Liver (tissue), 9 donors: Measurements from ENCODE around the gene MLN. TPM values are rescaled to one million over a fixed set of nuclear protein-coding genes. Genes with fewer than 3 reads are reported as not detected.
A peak's percentile ranks its signal among the peaks of the same experiment; 100 is the strongest.

Experiments used
- DNase-seq: peaks from one replicate; pipeline ENCODE4 v3.0.0-alpha.2; 2017; ENCODE audit warnings: low spot score
- H3K27ac ChIP-seq, 2 donors: one replicate each; pipeline ENCODE4 v1.7.0; 2013; ENCODE audit warnings: inconsistent platforms in 2 of 2, low read length in 2 of 2, control low read depth in 1 of 2, low read depth in 1 of 2, mild to moderate bottlenecking in 1 of 2
- H3K27me3 ChIP-seq, 4 donors: one replicate each; pipeline versions ENCODE4 v1.6.1 to v1.7.0; 2013; ENCODE audit warnings: low read length in 3 of 4, inconsistent platforms in 1 of 4, mild to moderate bottlenecking in 1 of 4, moderate library complexity in 1 of 4; ENCODE audit not compliant: control insufficient read depth in 4 of 4, insufficient read depth in 4 of 4
- H3K36me3 ChIP-seq, 4 donors: one replicate each; pipeline versions ENCODE4 v1.6.1 to v1.7.0; 2013; ENCODE audit warnings: low read length in 3 of 4, mild to moderate bottlenecking in 3 of 4, low read depth in 1 of 4, moderate library complexity in 1 of 4; ENCODE audit not compliant: control insufficient read depth in 4 of 4, insufficient read depth in 3 of 4
- H3K4me1 ChIP-seq, 4 donors: one replicate each; pipeline versions ENCODE4 v1.6.1 to v1.7.0; 2013; ENCODE audit warnings: low read length in 3 of 4, mild to moderate bottlenecking in 3 of 4, moderate library complexity in 1 of 4; ENCODE audit not compliant: control insufficient read depth in 4 of 4, insufficient read depth in 4 of 4
- H3K4me3 ChIP-seq, 3 donors: one replicate each; pipeline versions ENCODE4 v1.6.1 to v1.7.0; 2013; ENCODE audit warnings: low read length in 3 of 3, control low read depth in 1 of 3, low read depth in 1 of 3, mild to moderate bottlenecking in 1 of 3
- H3K9ac ChIP-seq, 2 donors: one replicate each; pipeline ENCODE4 v1.7.0; 2013; ENCODE audit warnings: low read length in 2 of 2, mild to moderate bottlenecking in 2 of 2, moderate library complexity in 2 of 2, control low read depth in 1 of 2, low read depth in 1 of 2
- H3K9me3 ChIP-seq, 4 donors: one replicate each; pipeline versions ENCODE4 v1.6.1 to v1.7.0; 2013; ENCODE audit warnings: low read length in 3 of 4; ENCODE audit not compliant: control insufficient read depth in 4 of 4
- ATF3 ChIP-seq: IDR thresholded peaks from 2 replicates; pipeline ENCODE4 v1.6.1; 2016; ENCODE audit warnings: antibody characterized with exemption
- EGR1 ChIP-seq, 2 donors: IDR thresholded peaks; 2 replicates each; pipeline ENCODE4 v1.6.1; 2016 to 2018; ENCODE audit warnings: antibody characterized with exemption in 2 of 2, low read depth in 2 of 2
- FOXA2 ChIP-seq: IDR thresholded peaks from 2 replicates; pipeline ENCODE4 v1.6.1; 2016; ENCODE audit warnings: antibody characterized with exemption
- HNF4A ChIP-seq, 2 donors: conservative IDR thresholded peaks; 2 replicates each; pipeline ENCODE4 v1.6.1; 2016; ENCODE audit warnings: antibody characterized with exemption in 2 of 2, mild to moderate bottlenecking in 2 of 2
- NR2F2 ChIP-seq: IDR thresholded peaks from 2 replicates; pipeline ENCODE4 v1.6.1; 2016; ENCODE audit warnings: antibody characterized with exemption
- RXRA ChIP-seq, 2 donors: IDR thresholded peaks; 2 replicates each; pipeline ENCODE4 v1.6.1; 2017 to 2018; ENCODE audit warnings: antibody characterized with exemption in 2 of 2, mild to moderate bottlenecking in 1 of 2
- SP1 ChIP-seq: IDR thresholded peaks from 2 replicates; pipeline ENCODE4 v1.6.1; 2018; ENCODE audit warnings: antibody characterized with exemption, mild to moderate bottlenecking
- WGBS: extraction: QIAGEN DNeasy Blood & Tissue Kit; methylation state at CpG from one replicate; pipeline ENCODE4 v1.1.7; 2013; 5-methylcytosine and 5-hydroxymethylcytosine counted together
- polyA plus RNA-seq, 2 donors: library from polyadenylated mRNA; stranded (reverse) in 1 of 2; unstranded in 1 of 2; fragments of 200-250 nt in 1 of 2; fragments of >200 nt in 1 of 2; fragmentation: Nextera tagmentation in 1 of 2; extraction: Ambion mirVana in 1 of 2; gene quantifications; one replicate each; pipeline versions ENCODE4 v1.2.1 to v1.2.3, GENCODE V29; 2013 to 2015
- total RNA-seq, 2 donors: library from RNA; depleted of rRNA; stranded (reverse); fragments of >200 nt; gene quantifications; one replicate each; pipeline ENCODE4 v1.2.3, GENCODE V29; 2014
- TF ChIP-seq, protein P1 (sequence below): IDR thresholded peaks from 2 replicates; pipeline ENCODE4 v1.6.1; 2016; ENCODE audit warnings: antibody characterized with exemption
- donor health status: healthy.
- donor health status: healthy.
- donor health status: healthy.
- donor health status: healthy.
- donor health status: healthy.

MLN gene
- total and polyA plus RNA-seq, 4 donors, result not detected

GRCh38 chr6:33745548-33745947 is 58.3 kb downstream of the MLN start (continued):
- TF ChIP-seq SP1 (peak; percentile 25), EGR1 (IDR thresholded peaks at IDR 0.05; ENCODE audit: low read depth in 2 of 2) (no peak), NR2F2 (no peak), RXRA (IDR thresholded peaks at IDR 0.05) (peak; percentile 9 to 55), FOXA2 (no peak), HNF4A (conservative IDR thresholded peaks at IDR 0.05) (peak; percentile 23 to 56)
- TF ChIP-seq, protein P1, sequence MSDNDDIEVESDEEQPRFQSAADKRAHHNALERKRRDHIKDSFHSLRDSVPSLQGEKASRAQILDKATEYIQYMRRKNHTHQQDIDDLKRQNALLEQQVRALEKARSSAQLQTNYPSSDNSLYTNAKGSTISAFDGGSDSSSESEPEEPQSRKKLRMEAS, result no peak

DNA sequence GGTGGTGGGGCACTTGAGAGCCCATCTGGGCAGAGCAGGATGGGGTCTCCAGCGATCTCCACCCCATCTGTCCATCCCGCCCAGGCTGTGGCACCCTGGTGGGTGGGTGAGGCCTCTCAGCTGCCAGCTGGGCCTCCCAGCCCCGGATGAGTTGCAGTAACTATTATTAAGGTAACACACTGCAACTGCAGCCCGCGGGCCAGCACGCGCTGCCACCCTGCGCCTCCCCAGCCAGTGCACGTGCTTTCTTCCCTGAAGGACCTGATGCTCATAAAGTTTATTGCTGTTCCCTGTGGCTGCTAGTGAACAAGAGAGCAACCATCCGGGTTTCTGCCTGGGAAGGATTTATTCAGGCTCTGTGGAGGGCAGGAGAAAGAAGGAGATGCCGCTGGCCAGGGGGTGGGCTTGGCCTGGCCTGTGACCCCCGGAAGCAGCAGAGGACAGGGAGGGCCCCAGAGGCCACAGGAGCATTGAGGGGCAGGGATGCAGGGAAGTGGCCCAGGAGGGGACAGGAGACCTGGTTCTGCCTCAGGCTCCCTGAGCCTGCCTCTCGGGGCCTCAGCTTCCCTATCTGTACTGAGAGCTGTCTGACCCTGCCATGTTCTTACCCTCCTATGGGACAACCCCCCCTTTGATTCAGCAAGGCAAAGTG is 58.8 kb downstream of the MLN start:
- DNase-seq, result no peak
- no peaks in the 10 kb centered on the region for H3K36me3 ChIP-seq
- no peak for TF ChIP-seq ATF3
- peak overlapping the region; percentile 73 to 76 for H3K27ac ChIP-seq
- H3K9me3 ChIP-seq, result no peaks in the 10 kb centered on the region
- WGBS, result 60% methylated on average over 13 of the region's 13 CpGs
- peaks cover 5 to 44% (median 39%) of the 10 kb centered on the region in 4 donors for H3K4me1 ChIP-seq
- no peaks in the 10 kb centered on the region for H3K27me3 ChIP-seq
- peak overlapping the region in 1 of 3 donors; percentile 21 for H3K4me3 ChIP-seq
- peak overlapping the region; percentile 37 to 44 for H3K9ac ChIP-seq

Other genes starting within 250 kb of the MLN start
- 1 to 10 TPM; 4.4 to 6.1 TPM for gene BAK1, start 223.7 kb downstream of the MLN start, total RNA-seq
- 1 to 10 TPM; 2.4 to 8.7 TPM for gene BAK1, start 223.7 kb downstream of the MLN start, polyA plus RNA-seq
- gene ITPR3, start 182.7 kb downstream of the MLN start, total RNA-seq, result 1 to 10 TPM in 1 of 2 donors, under 1 TPM in 1; 0.75 to 2.8 TPM
- under 1 TPM; 0.49 to 0.67 TPM for gene ITPR3, start 182.7 kb downstream of the MLN start, polyA plus RNA-seq
- 1 to 10 TPM; 6.8 to 8.3 TPM for gene UQCC2, start 92.3 kb downstream of the MLN start, total RNA-seq
- 10 to 100 TPM; 36.5 to 75.9 TPM for gene UQCC2, start 92.3 kb downstream of the MLN start, polyA plus RNA-seq
- gene IP6K3, start 57.1 kb downstream of the MLN start, total RNA-seq, result 10 to 100 TPM in 1 of 2 donors, 1 to 10 TPM in 1; 7.0 to 12.9 TPM
- 1 to 10 TPM; 1.5 to 6.4 TPM for gene IP6K3, start 57.1 kb downstream of the MLN start, polyA plus RNA-seq
- gene LEMD2, start 14.9 kb downstream of the MLN start, total RNA-seq, result 10 to 100 TPM; 14.2 to 23.1 TPM
- 10 to 100 TPM in 1 of 2 donors, 1 to 10 TPM in 1; 6.5 to 19.0 TPM for gene LEMD2, start 14.9 kb downstream of the MLN start, polyA plus RNA-seq